Hematopoietic multipotent progenitor cell (in vitro differentiated cells): ENCODE measurements around the gene NKAIN4. TPM values are rescaled to one million over a fixed set of nuclear protein-coding genes. Genes with fewer than 3 reads are reported as not detected.

Experiments
- DNase-seq, 3 donors: peaks; one replicate each; pipeline ENCODE4 v3.0.0-alpha.2; 2011 to 2015; ENCODE audit warnings: low read depth in 2 of 3, low spot score in 2 of 3
- small RNA-seq: library from RNA; depleted of rRNA; stranded (forward); fragments of <200 nt; gene quantifications from one replicate; pipeline ENCODE3, GENCODE V24; 2012
- total RNA-seq: library from RNA; depleted of rRNA; stranded (reverse); fragments of >200 nt; gene quantifications from one replicate; pipeline ENCODE4 v1.2.3, GENCODE V29; 2012

The NKAIN4 gene
- total RNA-seq, 1 donor = not detected

DNA sequence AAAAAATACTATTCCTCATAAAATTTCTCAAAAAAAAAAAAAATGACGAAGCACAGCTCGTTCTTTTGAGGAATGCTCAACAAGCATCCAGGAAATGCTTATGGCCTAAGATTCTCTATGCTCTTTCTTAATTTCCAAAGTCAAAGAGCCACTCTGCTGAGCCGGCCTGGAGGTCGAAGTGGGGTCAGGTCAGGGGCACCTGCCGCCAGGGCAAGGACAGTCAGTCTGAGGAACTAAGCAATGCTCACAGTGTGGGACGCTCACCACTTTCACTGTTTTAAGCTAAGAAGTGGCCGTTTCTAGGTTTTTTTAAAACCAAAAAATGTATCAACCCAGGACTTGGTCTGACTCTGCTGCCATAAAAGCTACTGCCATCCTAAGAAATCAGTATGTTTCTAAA, 55.7 kb downstream of the NKAIN4 start:
- DNase-seq = no peak

DNA sequence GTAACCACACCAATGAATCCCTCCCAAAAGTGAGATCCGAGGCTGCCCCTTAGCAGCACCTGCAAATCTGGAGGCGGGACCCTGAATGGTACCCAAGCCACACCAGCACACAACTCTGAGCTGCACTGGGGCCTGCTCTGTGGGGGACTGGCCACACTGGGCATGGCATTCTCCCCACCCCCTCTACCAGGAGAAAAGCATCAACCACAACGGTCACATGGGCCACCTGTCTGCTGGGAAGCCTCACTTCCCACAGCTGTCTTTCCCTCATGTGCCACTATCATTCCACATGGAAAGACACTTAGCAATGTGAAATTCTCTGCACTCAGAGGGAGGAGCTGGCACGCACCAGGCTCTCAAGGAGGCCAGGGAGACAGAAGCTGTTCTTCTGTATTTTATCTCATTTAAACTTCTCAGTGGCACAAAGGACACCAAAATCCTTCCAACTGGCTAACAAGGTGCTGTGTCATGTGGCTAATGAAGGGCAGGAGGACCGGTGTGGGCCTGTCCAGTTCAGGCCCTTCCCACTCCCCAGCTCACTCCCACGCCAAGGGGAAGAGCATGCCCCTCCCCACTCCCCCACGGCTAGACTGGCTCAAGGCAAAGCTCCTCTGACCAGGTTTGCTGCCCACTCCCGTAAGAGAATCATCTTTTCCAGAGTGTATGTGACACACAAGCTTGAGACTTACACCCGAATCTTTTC, 57.3 kb downstream of the NKAIN4 start:
- no peak for DNase-seq

DNA sequence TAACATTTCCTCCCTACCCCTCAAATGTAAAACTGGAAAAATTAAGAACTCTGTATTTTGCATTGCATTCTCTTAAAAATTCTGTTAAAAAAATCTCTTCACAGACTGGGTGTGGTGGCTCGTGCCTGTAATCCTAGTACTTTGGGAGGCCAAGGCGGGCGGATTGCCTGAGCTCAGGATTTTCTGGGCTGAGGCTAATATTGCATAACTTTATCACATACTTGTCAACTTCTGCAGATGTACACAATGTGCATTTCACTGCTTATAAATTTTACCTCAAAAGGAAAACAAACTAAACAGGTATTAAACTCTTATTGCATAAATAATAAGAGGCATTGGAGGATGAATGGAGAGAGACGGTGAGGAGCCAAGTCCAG, 59.5 kb downstream of the NKAIN4 start:
- DNase-seq = no peak

DNA sequence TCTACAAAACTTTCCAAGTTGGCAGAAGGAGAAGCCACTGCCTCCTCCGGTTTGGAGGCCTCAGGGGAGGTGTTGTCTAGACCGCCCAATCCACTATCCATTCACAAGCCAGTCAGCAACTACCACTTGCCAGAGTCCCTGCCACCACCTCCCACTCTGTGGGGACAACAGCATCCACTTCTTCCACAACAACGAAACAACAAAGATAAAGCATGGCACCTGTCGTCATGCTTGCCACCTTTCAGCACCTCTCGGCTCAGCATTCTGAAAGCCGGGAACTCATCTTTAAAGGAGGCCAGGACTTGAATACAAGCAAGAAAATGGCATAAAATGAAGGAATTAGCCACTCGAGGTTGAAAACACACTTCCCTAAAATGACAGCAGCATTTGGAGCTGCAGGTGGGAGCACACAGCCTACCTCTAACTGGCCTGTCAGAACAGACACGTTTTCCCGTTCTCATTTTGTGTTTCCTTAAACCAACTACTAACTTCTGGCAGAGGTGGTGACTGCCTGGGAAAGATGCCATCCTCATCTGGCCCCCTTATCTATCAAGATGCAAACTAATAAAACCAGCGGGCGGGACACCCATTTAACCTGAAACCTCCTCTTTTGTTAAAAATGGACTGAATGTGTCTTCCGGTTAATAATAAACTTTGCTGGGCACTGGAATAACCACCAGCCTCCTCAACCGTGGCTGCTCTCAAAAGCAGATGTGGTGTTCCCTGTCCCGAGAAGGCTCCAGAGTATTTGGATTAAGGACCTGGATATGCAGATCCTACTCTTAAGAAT, 60.1 kb downstream of the NKAIN4 start:
- DNase-seq = no peak

DNA sequence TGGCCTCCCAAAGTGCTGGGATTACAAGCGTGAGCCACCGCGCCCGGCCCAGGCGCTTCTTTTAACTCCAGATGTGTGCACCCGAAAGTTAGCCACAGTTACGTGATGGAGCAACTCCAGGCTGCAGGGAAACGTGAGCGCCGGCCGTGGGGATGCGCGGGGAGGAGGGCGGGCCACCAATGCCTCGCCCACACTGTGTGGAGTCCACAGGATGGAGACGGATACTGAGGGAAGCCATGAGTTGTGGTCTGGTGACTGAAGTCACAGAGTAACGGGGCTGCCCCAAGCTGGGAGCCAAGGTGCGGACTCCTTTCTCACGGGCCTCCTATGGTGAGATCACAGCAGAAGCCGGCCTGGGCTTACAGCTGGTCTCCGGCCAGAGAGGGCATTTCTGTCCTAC, 61.5 kb downstream of the NKAIN4 start:
- DNase-seq = no peak

DNA sequence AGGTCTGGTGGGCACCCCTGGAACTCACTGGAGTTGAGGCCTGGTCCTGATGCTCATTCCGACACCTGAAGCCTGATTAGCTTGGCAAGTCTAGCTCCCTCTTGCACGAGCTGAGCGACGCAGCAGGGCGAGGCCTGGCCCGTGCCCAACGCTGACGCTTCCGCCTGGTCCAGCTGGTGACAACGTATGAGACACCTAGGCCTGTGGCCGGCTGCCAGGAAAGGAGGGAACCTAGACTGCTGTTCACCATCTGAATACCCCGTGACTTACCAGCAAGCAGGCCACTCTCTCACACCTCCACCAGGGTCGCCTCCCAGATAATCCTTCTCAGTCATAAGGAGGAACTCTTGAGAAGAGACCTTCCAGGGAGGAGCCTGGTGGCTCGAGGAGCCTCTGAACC, 62.9 kb downstream of the NKAIN4 start:
- no peak for DNase-seq

DNA sequence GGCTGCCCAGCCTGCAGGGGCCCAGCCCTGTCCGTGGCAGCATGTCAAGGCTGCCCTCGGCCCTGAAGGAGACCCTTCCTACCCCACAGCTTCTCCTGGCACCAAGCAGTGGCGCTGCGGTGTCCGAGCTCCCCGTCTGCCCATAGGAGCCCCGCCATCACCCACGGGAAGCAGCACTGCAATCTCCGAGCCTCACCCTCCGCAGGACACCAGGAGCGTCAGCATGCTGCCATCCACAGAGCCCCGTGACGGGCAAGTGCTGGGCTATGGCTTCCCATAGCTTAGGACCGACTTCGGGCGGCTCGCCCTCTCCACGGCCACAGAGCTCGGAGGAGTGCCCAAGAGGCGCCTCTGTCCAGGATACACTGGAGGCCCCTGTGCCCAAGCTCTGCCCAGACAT, 63.4 kb downstream of the NKAIN4 start:
- no peak for DNase-seq

Small RNA genes lying within 50 kb of the gene (small RNA-seq; reads per million reads assigned to genes)
- not detected for gene MIR3196
- not detected for gene MIR4326

Other genes starting within 250 kb of the NKAIN4 start
- gene BHLHE23, start 247.5 kb downstream of the NKAIN4 start, total RNA-seq = 1.3 TPM
- 23.4 TPM for gene YTHDF1, start 38.3 kb downstream of the NKAIN4 start, total RNA-seq
- not detected for gene BIRC7, start 18.6 kb downstream of the NKAIN4 start, total RNA-seq
- 60.9 TPM for gene ARFGAP1, start 18.4 kb upstream of the NKAIN4 start, total RNA-seq
- not detected for gene COL20A1, start 38.7 kb upstream of the NKAIN4 start, total RNA-seq
- not detected for gene CHRNA4, start 106.9 kb upstream of the NKAIN4 start, total RNA-seq
- 0.27 TPM for gene KCNQ2, start 218.2 kb upstream of the NKAIN4 start, total RNA-seq
- gene EEF1A2, start 244.6 kb upstream of the NKAIN4 start, total RNA-seq = 0.27 TPM